ENCODE measurements around the gene SAMD4A.

GRCh38 chr14:54537651-54538050, 29.3 kb upstream of the SAMD4A start:
- TF ChIP-seq CTCF (conservative IDR thresholded peaks at IDR 0.05; ENCODE audit: low read depth, low read length) (no peak), EZH2 (IDR thresholded peaks at IDR 0.05; ENCODE audit: borderline replicate concordance, low read depth, low read length, poor library complexity, severe bottlenecking) (no peak)
